ENCODE results near the gene EDEM3. TPM values are rescaled to one million over a fixed set of nuclear protein-coding genes. Genes with fewer than 3 reads are reported as not detected.
"Not testable (repeated sequence)": the region's sequence is repeated elsewhere in the genome, so short reads cannot be mapped to it uniquely, and the experiment has no call there.

Gene EDEM3
- total RNA-seq, 1 experiment from 2014 or later = 14.5 TPM

- not testable (repeated sequence) for H3K27me3 ChIP-seq (ENCODE audit: control insufficient read depth, insufficient read depth, low read length); H3K4me3 ChIP-seq (ENCODE audit: insufficient read depth, low read depth, low read length); H3K36me3 ChIP-seq (replicated peaks; ENCODE audit: control insufficient read depth, insufficient read depth, low read length); DNase-seq
These were observed 29.1 kb upstream of the EDEM3 start for GRCh38 chr1:184783723-184784122.

GRCh38 chr1:184781941-184782340 is 27.3 kb upstream of the EDEM3 start:
- Histone ChIP-seq H3K36me3 (replicated peaks; ENCODE audit: control insufficient read depth, insufficient read depth, low read length) (no peaks in the 10 kb centered on the region), H3K27me3 (ENCODE audit: control insufficient read depth, insufficient read depth, low read length) (no peaks in the 10 kb centered on the region), H3K4me3 (ENCODE audit: insufficient read depth, low read depth, low read length) (no peak overlapping the region)
- no peak for DNase-seq

- DNase-seq = no peak
- Histone ChIP-seq H3K27me3 (ENCODE audit: control insufficient read depth, insufficient read depth, low read length) (no peaks in the 10 kb centered on the region), H3K4me3 (ENCODE audit: insufficient read depth, low read depth, low read length) (no peak overlapping the region), H3K36me3 (replicated peaks; ENCODE audit: control insufficient read depth, insufficient read depth, low read length) (no peaks in the 10 kb centered on the region)
These were observed 21.2 kb upstream of the EDEM3 start for GRCh38 chr1:184775885-184776284.

DNA sequence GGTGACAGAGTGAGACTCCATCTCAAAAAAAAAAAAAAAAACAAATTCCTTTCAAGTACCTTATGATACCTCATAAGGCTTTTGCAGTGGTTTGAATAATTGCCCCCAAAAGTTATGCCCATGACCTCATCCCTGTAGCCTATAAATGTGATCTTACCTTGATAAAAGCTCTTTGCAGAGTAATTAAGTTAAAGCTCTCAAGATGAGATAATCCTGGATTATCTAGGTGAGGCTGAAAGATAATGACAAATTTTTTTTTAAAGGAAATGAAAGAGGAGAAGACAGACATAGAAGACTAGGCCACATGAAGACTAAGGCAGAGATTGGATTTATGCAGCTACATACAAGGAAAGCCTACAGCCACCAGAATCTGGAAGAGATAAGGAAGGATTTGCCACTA is 20.7 kb upstream of the EDEM3 start:
- no peak overlapping the region for H3K4me3 ChIP-seq (ENCODE audit: insufficient read depth, low read depth, low read length)
- DNase-seq = no peak
- H3K27me3 ChIP-seq (ENCODE audit: control insufficient read depth, insufficient read depth, low read length) = no peaks in the 10 kb centered on the region
- no peaks in the 10 kb centered on the region for H3K36me3 ChIP-seq (replicated peaks; ENCODE audit: control insufficient read depth, insufficient read depth, low read length)

- Histone ChIP-seq H3K36me3 (replicated peaks; ENCODE audit: control insufficient read depth, insufficient read depth, low read length) (no peaks in the 10 kb centered on the region), H3K4me3 (ENCODE audit: insufficient read depth, low read depth, low read length) (no peak overlapping the region), H3K27me3 (ENCODE audit: control insufficient read depth, insufficient read depth, low read length) (no peaks in the 10 kb centered on the region)
- no peak for DNase-seq
These were observed 19.2 kb upstream of the EDEM3 start for GRCh38 chr1:184773762-184774320.

DNA sequence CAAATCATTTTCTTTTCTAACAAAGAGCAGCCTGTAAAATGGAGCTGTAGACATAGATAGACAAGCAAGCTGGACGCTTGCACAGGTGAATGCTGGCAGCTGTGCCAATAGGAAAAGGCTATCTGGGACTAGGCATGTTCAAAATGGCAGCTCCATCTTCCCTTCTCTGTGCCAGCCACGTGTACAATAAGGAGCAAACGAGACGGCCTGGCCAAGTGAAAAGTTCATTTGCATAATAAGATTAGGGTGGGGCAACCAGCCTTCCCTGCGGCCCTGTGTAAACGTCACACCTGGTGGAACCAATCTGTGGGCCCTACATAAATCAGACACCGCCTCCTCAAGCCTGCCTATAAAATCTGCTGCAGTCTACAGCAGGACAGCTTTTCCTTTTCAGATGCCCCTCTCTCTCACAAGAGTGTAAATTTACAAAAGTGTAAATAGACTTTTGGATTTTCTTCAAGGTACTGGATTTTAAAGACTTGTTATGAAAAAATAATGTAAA is 16.6 kb upstream of the EDEM3 start:
- no peak for DNase-seq
- Histone ChIP-seq H3K4me3 (ENCODE audit: insufficient read depth, low read depth, low read length) (no peak overlapping the region), H3K36me3 (replicated peaks; ENCODE audit: control insufficient read depth, insufficient read depth, low read length) (no peaks in the 10 kb centered on the region), H3K27me3 (ENCODE audit: control insufficient read depth, insufficient read depth, low read length) (no peaks in the 10 kb centered on the region)

DNA sequence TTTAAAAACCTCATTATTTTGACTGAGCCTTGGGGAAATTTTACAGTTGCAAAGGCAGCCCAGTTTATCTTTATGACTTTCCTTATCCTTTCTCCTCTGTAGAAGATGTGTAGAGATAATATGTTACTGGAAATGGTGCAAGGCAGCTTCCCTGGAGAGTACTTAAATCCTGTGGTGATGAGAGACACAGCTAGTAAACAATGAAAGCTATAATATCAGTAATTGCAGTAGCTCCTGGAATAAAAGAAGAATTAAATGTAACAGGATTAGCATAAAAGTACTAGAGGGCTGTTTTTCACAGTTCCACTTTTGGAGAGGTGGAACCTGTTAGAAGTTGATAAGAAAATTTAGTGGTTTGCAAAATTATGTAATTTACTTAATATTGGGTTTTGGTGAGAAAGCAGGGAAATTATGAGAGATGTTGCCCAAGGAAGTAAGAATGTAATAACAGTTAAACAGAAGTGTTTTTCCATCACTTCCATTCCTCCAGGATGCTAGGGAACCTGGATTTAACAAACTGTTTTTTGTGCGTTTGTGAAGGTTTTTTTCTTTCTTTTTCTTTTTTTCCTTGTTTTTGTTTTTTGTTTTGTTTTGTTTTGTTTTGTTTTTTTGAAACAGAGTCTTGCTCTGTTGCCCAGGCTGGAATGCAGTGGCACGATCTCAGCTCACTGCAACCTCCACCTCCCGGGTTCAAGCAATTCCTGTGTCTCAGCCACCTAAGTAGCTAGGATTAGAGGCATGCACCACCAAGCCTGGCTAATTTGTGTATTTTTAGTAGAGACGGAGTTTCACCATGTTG is 15.7 kb upstream of the EDEM3 start:
- Histone ChIP-seq H3K4me3 (ENCODE audit: insufficient read depth, low read depth, low read length) (no peak overlapping the region), H3K36me3 (replicated peaks; ENCODE audit: control insufficient read depth, insufficient read depth, low read length) (no peaks in the 10 kb centered on the region), H3K27me3 (ENCODE audit: control insufficient read depth, insufficient read depth, low read length) (no peaks in the 10 kb centered on the region)
- DNase-seq = no peak

DNA sequence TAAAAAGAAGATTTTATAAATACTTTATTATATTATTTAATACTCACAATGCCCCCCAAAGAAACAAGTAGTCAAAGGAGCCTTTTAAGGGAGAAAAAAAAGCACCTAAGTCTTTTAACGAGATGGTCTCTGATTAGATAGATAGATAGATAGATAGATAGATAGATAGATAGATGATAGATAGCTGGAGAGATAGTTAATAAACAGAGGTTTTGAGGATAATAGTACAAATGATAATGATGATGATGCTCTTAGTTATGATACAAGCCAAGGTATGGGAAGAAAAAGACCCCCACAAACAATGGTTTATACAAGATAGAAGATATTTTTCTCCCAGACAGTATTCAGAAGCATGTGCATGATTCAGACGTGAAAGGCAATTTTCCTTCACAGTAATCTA is 14.6 kb upstream of the EDEM3 start:
- Histone ChIP-seq H3K4me3 (ENCODE audit: insufficient read depth, low read depth, low read length) (no peak overlapping the region), H3K36me3 (replicated peaks; ENCODE audit: control insufficient read depth, insufficient read depth, low read length) (no peaks in the 10 kb centered on the region), H3K27me3 (ENCODE audit: control insufficient read depth, insufficient read depth, low read length) (no peaks in the 10 kb centered on the region)
- no peak for DNase-seq

GRCh38 chr1:184768467-184768866 is 13.8 kb upstream of the EDEM3 start:
- no peak overlapping the region for H3K4me3 ChIP-seq (ENCODE audit: insufficient read depth, low read depth, low read length)
- no peaks in the 10 kb centered on the region for H3K36me3 ChIP-seq (replicated peaks; ENCODE audit: control insufficient read depth, insufficient read depth, low read length)
- H3K27me3 ChIP-seq (ENCODE audit: control insufficient read depth, insufficient read depth, low read length) = no peaks in the 10 kb centered on the region
- no peak for DNase-seq

- H3K27me3 ChIP-seq (ENCODE audit: control insufficient read depth, insufficient read depth, low read length) = no peaks in the 10 kb centered on the region
- H3K4me3 ChIP-seq (ENCODE audit: insufficient read depth, low read depth, low read length) = no peak overlapping the region
- no peaks in the 10 kb centered on the region for H3K36me3 ChIP-seq (replicated peaks; ENCODE audit: control insufficient read depth, insufficient read depth, low read length)
- no peak for DNase-seq
These were observed 12.9 kb upstream of the EDEM3 start for GRCh38 chr1:184767591-184767990.

GRCh38 chr1:184764483-184764882 is 9.8 kb upstream of the EDEM3 start:
- no peaks in the 10 kb centered on the region for H3K36me3 ChIP-seq (replicated peaks; ENCODE audit: control insufficient read depth, insufficient read depth, low read length)
- H3K4me3 ChIP-seq (ENCODE audit: insufficient read depth, low read depth, low read length) = no peak overlapping the region
- no peak for DNase-seq
- H3K27me3 ChIP-seq (ENCODE audit: control insufficient read depth, insufficient read depth, low read length) = no peaks in the 10 kb centered on the region

GRCh38 chr1:184763520-184763919 is 8.9 kb upstream of the EDEM3 start:
- not testable (repeated sequence) for DNase-seq; H3K36me3 ChIP-seq (replicated peaks; ENCODE audit: control insufficient read depth, insufficient read depth, low read length); H3K4me3 ChIP-seq (ENCODE audit: insufficient read depth, low read depth, low read length); H3K27me3 ChIP-seq (ENCODE audit: control insufficient read depth, insufficient read depth, low read length)

GRCh38 chr1:184761969-184762485 is 7.4 kb upstream of the EDEM3 start:
- Histone ChIP-seq H3K36me3 (replicated peaks; ENCODE audit: control insufficient read depth, insufficient read depth, low read length) (no peaks in the 10 kb centered on the region), H3K4me3 (ENCODE audit: insufficient read depth, low read depth, low read length) (no peak overlapping the region), H3K27me3 (ENCODE audit: control insufficient read depth, insufficient read depth, low read length) (peaks cover 4% of the 10 kb centered on the region; the same call in 1 of the 2 replicates)
- no peak for DNase-seq

DNA sequence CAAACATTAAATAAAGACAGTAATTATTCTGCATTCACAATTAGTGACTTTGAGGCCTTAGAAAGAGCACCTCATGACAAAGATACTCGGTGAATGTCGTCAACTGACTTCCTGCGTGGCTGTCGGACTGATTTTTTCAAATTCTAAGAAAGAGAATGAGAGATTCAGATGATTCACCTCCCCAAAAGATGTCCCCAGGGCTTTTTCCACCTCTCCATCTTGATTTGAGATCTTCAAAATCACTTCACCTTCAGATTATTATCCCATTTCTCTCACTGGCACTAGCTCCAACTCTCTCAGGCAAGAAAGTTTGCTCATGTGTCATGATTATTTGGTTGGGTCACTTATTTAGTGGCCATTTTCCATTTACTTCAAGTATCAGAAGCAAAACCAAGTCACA is 5.0 kb upstream of the EDEM3 start:
- Histone ChIP-seq H3K4me3 (ENCODE audit: insufficient read depth, low read depth, low read length) (no peak overlapping the region), H3K36me3 (replicated peaks; ENCODE audit: control insufficient read depth, insufficient read depth, low read length) (no peaks in the 10 kb centered on the region), H3K27me3 (ENCODE audit: control insufficient read depth, insufficient read depth, low read length) (peaks cover 17% of the 10 kb centered on the region)
- no peak for DNase-seq

GRCh38 chr1:184759112-184759511 is 4.5 kb upstream of the EDEM3 start:
- DNase-seq = no peak
- peaks cover 17% of the 10 kb centered on the region for H3K27me3 ChIP-seq (ENCODE audit: control insufficient read depth, insufficient read depth, low read length)
- no peak overlapping the region for H3K4me3 ChIP-seq (ENCODE audit: insufficient read depth, low read depth, low read length)
- H3K36me3 ChIP-seq (replicated peaks; ENCODE audit: control insufficient read depth, insufficient read depth, low read length) = no peaks in the 10 kb centered on the region
